A549 (cell line): ENCODE measurements around the gene MORN4.

Experiments used
- POLR2A ChIP-seq: IDR thresholded peaks from 2 replicates; pipeline ENCODE4 v1.6.1; 2012; ENCODE audit warnings: mild to moderate bottlenecking, low read length
- RNF2 ChIP-seq: fragments of 200-600 bp; sonication (generic); IDR thresholded peaks from 2 replicates; pipeline ENCODE4 v1.6.1; 2016; ENCODE audit warnings: low read depth, mild to moderate bottlenecking, antibody characterized with exemption, moderate library complexity, borderline replicate concordance
- SMC3 ChIP-seq: fragments of >200 bp; sonication (Bioruptor Twin); formaldehyde crosslinking; IDR thresholded peaks from 3 replicates; pipeline ENCODE4 v1.6.1; 2018; ENCODE audit warnings: inconsistent platforms
- TF ChIP-seq, protein P1 (sequence below): fragments of >200 bp; sonication (Bioruptor Twin); formaldehyde crosslinking; IDR thresholded peaks from 3 replicates; pipeline ENCODE4 v1.5.1; 2016

DNA sequence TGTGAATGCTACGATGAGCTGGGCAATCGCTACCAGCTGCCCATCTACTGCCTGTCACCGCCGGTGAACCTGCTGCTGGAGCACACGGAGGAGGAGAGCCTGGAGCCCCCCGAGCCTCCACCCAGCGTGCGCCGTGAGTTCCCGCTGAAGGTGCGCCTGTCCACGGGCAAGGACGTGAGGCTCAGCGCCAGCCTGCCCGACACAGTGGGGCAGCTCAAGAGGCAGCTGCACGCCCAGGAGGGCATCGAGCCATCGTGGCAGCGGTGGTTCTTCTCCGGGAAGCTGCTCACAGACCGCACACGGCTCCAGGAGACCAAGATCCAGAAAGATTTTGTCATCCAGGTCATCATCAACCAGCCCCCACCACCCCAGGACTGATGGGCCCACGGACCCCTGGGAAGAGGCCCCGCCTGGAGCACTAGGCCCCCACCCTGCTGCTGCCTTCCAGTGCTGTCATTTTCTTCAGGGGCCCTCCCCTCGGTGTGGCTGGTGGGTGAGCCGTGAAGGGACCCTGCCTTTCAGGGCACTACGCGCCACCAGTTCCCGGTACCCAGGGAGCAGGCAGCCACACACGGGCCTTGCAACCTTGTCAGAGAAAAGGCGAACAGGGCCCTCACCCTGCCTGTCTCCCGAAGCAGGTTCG lies 63.0 kb downstream of the MORN4 start:
- TF ChIP-seq, protein P1, sequence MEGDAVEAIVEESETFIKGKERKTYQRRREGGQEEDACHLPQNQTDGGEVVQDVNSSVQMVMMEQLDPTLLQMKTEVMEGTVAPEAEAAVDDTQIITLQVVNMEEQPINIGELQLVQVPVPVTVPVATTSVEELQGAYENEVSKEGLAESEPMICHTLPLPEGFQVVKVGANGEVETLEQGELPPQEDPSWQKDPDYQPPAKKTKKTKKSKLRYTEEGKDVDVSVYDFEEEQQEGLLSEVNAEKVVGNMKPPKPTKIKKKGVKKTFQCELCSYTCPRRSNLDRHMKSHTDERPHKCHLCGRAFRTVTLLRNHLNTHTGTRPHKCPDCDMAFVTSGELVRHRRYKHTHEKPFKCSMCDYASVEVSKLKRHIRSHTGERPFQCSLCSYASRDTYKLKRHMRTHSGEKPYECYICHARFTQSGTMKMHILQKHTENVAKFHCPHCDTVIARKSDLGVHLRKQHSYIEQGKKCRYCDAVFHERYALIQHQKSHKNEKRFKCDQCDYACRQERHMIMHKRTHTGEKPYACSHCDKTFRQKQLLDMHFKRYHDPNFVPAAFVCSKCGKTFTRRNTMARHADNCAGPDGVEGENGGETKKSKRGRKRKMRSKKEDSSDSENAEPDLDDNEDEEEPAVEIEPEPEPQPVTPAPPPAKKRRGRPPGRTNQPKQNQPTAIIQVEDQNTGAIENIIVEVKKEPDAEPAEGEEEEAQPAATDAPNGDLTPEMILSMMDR, result no peak
- TF ChIP-seq POLR2A (no peak), RNF2 (no peak), SMC3 (no peak)
